OCI-LY7 (cell line): ENCODE data around the gene KCNMA1.

Source experiments
- EZH2phosphoT487 ChIP-seq: fragments of 200-600 bp; sonication (generic); IDR thresholded peaks from 2 replicates; pipeline ENCODE4 v1.6.1; 2018; ENCODE audit warnings: low read depth, borderline replicate concordance, mild to moderate bottlenecking, mixed run types, antibody characterized with exemption, low read length, moderate library complexity, mixed read lengths
- TF ChIP-seq, protein P1 (sequence below): fragments of 200-600 bp; sonication (generic); conservative IDR thresholded peaks from 2 replicates; pipeline ENCODE4 v1.5.1; 2014; ENCODE audit warnings: mild to moderate bottlenecking, antibody characterized with exemption, low read length, moderate library complexity, mixed read lengths

DNA sequence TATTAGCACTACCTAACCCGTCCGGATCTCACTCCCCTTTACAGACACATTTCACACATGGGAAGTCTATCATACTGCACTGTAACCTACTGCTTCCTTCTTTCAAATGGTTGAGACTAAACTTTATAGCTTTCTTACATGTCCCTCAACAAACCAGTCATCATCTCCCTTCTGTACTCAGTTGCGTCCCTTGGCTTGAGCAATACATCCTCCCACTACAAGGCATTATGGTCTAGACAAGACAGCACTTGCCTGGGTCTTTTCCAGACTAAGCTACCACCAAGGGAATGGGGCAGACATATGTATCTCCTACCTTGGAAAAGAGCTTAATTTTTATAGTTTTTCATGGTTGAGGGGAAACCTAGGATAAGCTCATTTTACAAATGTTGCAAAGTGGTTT is 575.2 kb downstream of the KCNMA1 start:
- TF ChIP-seq, protein P1, sequence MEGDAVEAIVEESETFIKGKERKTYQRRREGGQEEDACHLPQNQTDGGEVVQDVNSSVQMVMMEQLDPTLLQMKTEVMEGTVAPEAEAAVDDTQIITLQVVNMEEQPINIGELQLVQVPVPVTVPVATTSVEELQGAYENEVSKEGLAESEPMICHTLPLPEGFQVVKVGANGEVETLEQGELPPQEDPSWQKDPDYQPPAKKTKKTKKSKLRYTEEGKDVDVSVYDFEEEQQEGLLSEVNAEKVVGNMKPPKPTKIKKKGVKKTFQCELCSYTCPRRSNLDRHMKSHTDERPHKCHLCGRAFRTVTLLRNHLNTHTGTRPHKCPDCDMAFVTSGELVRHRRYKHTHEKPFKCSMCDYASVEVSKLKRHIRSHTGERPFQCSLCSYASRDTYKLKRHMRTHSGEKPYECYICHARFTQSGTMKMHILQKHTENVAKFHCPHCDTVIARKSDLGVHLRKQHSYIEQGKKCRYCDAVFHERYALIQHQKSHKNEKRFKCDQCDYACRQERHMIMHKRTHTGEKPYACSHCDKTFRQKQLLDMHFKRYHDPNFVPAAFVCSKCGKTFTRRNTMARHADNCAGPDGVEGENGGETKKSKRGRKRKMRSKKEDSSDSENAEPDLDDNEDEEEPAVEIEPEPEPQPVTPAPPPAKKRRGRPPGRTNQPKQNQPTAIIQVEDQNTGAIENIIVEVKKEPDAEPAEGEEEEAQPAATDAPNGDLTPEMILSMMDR: no peak
- no peak for TF ChIP-seq EZH2phosphoT487
